Panc1 (cell line): ENCODE data around the gene FOXK1.

Experiments used
- POLR2AphosphoS5 ChIP-seq: IDR thresholded peaks from 2 replicates; pipeline ENCODE4 v1.6.1; 2012; ENCODE audit warnings: mild to moderate bottlenecking, low read depth, low read length, moderate library complexity
- REST ChIP-seq, 2 experiments: IDR thresholded peaks; 2 replicates each; pipeline ENCODE4 v1.6.1; 2011 to 2012; ENCODE audit warnings: low read depth in 2 of 2, control low read depth in 1 of 2, low read length in 1 of 2, mild to moderate bottlenecking in 1 of 2, moderate library complexity in 1 of 2; ENCODE audit not compliant: insufficient read depth in 1 of 2
- SIN3A ChIP-seq: IDR thresholded peaks from 2 replicates; pipeline ENCODE4 v1.6.1; 2012; ENCODE audit warnings: low read depth, mild to moderate bottlenecking, low read length, moderate library complexity, borderline replicate concordance; ENCODE audit not compliant: insufficient read depth
- TCF7L2 ChIP-seq: IDR thresholded peaks from 2 replicates; pipeline ENCODE4 v1.6.1; 2011; ENCODE audit warnings: mild to moderate bottlenecking, low read depth, low read length, inconsistent platforms
- TF ChIP-seq, protein P1 (sequence below): fragments of 450-650 bp; IDR thresholded peaks from 2 replicates; pipeline ENCODE4 v1.5.1; 2017; ENCODE audit warnings: mild to moderate bottlenecking

DNA sequence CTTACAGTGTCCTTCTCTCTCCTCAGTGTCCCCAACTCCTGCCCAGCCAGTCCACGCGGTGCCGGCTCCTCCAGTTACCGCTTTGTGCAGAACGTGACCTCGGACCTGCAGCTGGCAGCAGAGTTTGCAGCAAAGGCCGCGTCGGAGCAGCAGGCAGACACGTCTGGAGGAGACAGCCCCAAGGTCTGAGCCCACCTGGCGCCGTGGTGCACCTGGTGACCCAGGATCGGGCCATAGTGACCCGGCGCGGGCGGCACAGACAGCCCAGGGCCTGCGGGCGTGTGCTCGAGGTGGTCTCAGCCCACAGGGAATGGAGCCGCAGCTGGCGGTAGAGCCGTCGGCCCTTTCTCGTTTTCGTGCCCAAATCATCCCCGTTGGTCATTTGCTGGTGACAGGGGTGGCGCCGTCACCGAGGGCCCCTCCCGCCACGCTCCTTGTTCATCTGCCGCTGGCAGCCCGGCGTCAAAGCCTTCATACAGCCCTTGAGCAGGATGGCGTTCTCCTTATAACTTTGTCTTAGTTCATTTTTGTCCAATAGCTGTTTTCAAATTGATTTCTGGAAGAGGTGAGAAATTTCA lies 72.4 kb downstream of the FOXK1 start:
- TF ChIP-seq, protein P1, sequence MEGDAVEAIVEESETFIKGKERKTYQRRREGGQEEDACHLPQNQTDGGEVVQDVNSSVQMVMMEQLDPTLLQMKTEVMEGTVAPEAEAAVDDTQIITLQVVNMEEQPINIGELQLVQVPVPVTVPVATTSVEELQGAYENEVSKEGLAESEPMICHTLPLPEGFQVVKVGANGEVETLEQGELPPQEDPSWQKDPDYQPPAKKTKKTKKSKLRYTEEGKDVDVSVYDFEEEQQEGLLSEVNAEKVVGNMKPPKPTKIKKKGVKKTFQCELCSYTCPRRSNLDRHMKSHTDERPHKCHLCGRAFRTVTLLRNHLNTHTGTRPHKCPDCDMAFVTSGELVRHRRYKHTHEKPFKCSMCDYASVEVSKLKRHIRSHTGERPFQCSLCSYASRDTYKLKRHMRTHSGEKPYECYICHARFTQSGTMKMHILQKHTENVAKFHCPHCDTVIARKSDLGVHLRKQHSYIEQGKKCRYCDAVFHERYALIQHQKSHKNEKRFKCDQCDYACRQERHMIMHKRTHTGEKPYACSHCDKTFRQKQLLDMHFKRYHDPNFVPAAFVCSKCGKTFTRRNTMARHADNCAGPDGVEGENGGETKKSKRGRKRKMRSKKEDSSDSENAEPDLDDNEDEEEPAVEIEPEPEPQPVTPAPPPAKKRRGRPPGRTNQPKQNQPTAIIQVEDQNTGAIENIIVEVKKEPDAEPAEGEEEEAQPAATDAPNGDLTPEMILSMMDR = no peak
- TF ChIP-seq REST (IDR thresholded peaks at IDR 0.05; ENCODE audit: insufficient read depth in 1 of 2, low read depth in 2 of 2, low read length in 1 of 2) = no peak
- TF ChIP-seq POLR2AphosphoS5 = no peak
- TF ChIP-seq SIN3A = no peak
- TF ChIP-seq TCF7L2 = no peak
